HG02973 (cell line): ENCODE measurements around the gene GABRG3.

Experiments used
- ATAC-seq: cut with Tn5 transposase; IDR thresholded peaks from one replicate; pipeline ENCODE4 v1.9.1; 2021; ENCODE audit warnings: moderate library complexity; ENCODE audit not compliant: unreplicated experiment

The GABRG3 gene

DNA sequence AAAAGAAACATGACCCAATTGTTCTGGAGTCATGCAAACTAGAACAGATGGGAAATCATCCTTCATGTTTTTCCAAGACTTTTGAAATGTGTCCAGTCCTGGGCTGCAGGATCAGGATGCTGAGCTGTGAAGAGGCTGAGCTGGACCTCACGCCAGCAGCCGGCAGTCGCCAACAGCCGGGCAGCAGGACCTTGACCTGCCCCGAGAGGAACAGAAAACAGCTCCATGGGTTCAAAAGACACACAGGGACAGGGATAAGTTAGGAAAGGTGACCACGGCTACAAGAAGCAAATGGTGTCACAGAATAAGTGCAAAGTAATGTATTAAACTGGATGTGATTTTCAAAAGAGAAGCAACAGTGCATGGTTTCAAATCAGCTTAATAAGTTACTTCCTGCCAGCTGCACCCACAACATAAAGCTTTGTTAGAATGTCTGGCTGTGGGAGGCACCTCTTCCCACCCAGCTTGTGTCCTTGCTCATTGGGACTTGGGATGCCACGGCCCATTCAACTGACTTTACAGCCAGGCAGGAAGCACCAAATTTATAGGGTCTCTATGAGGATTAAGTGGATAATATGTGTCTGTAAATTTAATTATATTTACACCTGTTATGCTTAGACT lies 266.4 kb downstream of the GABRG3 start:
- ATAC-seq = no peak

- no peak for ATAC-seq
Measured at GRCh38 chr15:27238209-27238608, 267.2 kb downstream of the GABRG3 start.

- no peak for ATAC-seq
Measured at GRCh38 chr15:27238707-27239423, 267.9 kb downstream of the GABRG3 start.

DNA sequence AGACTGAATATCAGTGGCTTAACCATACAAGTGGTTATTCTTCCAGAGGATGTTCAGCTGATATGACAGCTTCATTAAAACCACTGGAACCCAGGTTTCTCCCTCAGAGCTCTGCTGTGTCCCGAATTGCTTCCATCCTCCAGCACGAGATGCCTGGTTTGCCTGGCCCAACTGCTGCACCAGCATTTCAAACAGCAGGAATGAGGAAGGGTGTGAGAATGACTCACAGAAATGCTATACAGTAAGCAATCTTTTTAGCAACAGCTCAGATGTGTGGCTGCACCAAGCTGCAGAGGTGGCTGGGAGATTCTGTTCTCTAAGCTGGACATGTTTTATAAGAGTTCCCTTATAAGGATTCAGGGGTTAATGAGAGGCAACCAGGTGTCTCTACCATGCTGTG lies 271.0 kb downstream of the GABRG3 start:
- ATAC-seq = no peak

DNA sequence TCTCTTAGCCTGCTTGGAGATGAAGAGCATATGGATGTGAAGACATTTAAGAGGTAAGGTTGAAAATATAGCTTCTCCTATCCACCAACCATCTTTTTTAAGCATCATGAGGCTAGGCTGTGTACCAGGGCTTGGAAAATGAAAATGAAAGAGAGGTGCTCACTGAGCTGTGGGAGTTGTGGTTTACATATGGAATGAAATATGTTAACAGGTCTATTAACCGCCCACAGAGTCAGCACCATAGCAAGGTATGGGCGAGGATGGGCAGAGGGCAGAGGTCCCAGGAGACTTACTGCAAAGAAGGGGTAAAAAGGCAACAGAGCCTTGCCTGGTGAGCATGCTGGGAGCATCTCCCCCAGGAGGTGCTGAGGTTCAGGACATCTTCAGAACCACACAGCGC lies 273.1 kb downstream of the GABRG3 start:
- ATAC-seq = no peak

GRCh38 chr15:27248251-27248650 lies 277.3 kb downstream of the GABRG3 start:
- ATAC-seq = no peak

- ATAC-seq = no peak
Measured at GRCh38 chr15:27249046-27249759, 278.2 kb downstream of the GABRG3 start.

GRCh38 chr15:27249760-27250109 lies 278.8 kb downstream of the GABRG3 start:
- no peak for ATAC-seq

- no peak for ATAC-seq
Measured at GRCh38 chr15:27250223-27250622, 279.2 kb downstream of the GABRG3 start.

GRCh38 chr15:27254055-27254454 lies 283.1 kb downstream of the GABRG3 start:
- no peak for ATAC-seq

GRCh38 chr15:27254801-27255200 lies 283.8 kb downstream of the GABRG3 start:
- no peak for ATAC-seq

- no peak for ATAC-seq
Measured at GRCh38 chr15:27256446-27256845, 285.5 kb downstream of the GABRG3 start.

GRCh38 chr15:27258287-27258686 lies 287.3 kb downstream of the GABRG3 start:
- ATAC-seq = no peak

GRCh38 chr15:27260523-27260922 lies 289.5 kb downstream of the GABRG3 start:
- ATAC-seq = no peak

DNA sequence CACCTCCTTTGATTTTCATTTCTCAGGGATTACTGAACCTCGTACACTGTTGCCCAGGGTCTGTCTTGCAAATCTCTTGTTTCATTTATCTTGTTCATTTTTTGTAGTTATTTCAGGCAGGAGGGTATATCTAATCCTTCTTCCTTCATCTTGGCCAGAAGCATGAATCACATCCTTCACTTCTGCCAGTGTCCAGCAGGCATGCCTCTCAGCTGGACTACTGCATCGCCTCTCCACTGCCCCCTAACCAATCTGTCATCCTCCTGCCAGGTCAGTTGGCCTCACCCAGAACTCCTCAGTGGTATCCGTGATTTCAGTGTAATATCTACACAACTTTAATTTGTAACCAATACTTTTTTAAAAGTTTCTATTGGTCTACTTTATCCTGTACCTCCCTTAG lies 297.9 kb downstream of the GABRG3 start:
- no peak for ATAC-seq

GRCh38 chr15:27271258-27271657 lies 300.3 kb downstream of the GABRG3 start:
- ATAC-seq = no peak

GRCh38 chr15:27272427-27272826 lies 301.4 kb downstream of the GABRG3 start:
- ATAC-seq = no peak

DNA sequence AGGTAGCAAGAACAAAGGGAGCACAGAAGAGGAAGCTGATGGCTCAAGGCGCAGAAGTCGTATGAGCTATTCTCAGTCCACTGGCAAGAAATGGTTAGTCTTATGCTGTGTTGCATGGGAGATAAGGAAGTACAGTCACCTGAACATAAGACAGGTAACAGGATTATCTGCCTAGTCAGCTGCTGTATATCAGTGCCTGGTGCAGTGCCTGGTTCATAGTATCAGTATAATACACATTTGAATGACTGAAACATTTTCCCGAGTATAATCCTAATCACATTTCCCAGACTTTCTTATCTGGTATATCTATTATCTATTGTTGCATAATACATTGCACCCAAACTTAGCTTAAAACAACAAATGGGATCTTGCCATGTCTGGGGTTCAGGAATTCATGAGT lies 302.5 kb downstream of the GABRG3 start:
- no peak for ATAC-seq

DNA sequence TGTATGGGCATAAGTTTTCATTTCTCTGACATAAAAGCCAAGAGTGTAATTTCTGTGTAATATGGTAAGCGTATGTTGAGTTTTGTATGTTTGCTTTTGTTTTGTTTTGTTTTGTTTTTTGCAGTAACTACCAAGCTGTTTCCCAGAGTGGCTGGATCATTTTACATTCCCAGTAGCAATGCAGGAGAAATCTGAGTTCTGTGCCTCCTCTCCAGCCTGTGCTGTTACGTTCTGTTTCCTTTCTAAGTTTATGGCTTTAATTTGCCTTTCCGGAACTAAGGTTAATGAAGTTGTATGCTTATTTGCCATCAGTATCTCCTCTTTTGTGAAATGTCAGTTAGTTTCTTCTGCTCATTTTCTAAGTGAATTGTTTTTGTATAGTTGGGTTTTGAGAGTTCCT lies 307.8 kb downstream of the GABRG3 start:
- no peak for ATAC-seq

DNA sequence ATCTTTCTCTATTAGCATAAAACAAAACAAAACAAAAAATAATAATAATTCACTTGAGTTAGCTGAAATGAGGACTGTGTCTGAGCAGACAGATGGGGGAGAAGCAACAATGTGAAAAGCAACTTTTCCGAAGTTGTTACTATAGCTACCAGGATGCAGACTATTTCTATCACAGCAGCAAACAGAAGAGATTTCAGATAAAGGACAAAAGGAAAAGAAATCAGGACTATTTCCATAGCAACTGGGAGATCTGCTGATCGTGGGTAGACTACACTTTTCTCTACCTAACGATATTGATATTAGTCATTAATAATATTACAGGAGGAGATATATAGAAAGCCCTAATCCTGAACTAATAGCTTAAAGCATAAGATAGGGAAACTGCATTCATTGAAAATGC lies 321.7 kb downstream of the GABRG3 start:
- no peak for ATAC-seq

GRCh38 chr15:27293607-27294006 lies 322.6 kb downstream of the GABRG3 start:
- ATAC-seq = no peak

GRCh38 chr15:27317736-27318135 lies 346.8 kb downstream of the GABRG3 start:
- ATAC-seq = no peak
